PFSK-1 (cell line): ENCODE results near the gene MYH10.

Source experiments
- FOXP2 ChIP-seq: optimal IDR thresholded peaks from 2 replicates; pipeline ENCODE3; 2011; ENCODE audit warnings: borderline replicate concordance, control low read depth, inconsistent platforms; ENCODE audit not compliant: insufficient read depth; ENCODE audit errors: extremely low read length, extremely low read depth
- POLR2AphosphoS5 ChIP-seq: IDR thresholded peaks from 2 replicates; pipeline ENCODE4 v1.6.1; 2012; ENCODE audit warnings: low read depth, mild to moderate bottlenecking, control low read depth, low read length, moderate library complexity
- SIN3A ChIP-seq: IDR thresholded peaks from 2 replicates; pipeline ENCODE4 v1.6.1; 2012; ENCODE audit warnings: mild to moderate bottlenecking, low read length, moderate library complexity, borderline replicate concordance; ENCODE audit not compliant: insufficient read depth
- TAF1 ChIP-seq: IDR thresholded peaks from 2 replicates; pipeline ENCODE4 v1.6.1; 2012; ENCODE audit warnings: low read length, control low read depth, borderline replicate concordance; ENCODE audit not compliant: insufficient read depth
- TF ChIP-seq, protein P1 (sequence below), 2 experiments: IDR thresholded peaks; 2 replicates each; pipeline versions ENCODE4 v1.6.1 to v1.8.0; 2011 to 2012; ENCODE audit warnings: low read depth in 2 of 2, low read length in 2 of 2, control low read depth in 1 of 2, inconsistent platforms in 1 of 2, mild to moderate bottlenecking in 1 of 2, moderate library complexity in 1 of 2; ENCODE audit not compliant: insufficient read depth in 1 of 2

MYH10 gene

DNA sequence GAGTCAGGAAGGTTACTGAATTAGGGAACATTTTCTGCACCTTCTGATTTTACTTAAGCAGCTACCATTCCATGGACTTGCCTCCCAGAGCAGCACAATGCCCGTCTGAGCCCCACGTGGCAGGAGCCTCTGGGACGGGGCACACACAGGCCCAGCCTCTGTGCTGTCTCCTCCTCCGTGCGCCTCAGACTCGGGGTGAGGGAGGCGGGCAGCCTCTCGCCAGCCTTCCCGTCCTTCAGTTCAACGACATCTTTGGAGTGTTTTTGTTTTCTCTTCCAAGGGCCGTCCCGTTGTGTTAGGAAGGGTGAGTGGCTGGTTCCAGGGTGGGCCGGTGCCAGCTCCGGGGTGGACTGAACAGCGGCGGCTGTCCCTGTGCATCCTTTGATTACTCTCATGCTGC is 163.0 kb downstream of the MYH10 start:
- TF ChIP-seq POLR2AphosphoS5: no peak
- no peak for TF ChIP-seq SIN3A

DNA sequence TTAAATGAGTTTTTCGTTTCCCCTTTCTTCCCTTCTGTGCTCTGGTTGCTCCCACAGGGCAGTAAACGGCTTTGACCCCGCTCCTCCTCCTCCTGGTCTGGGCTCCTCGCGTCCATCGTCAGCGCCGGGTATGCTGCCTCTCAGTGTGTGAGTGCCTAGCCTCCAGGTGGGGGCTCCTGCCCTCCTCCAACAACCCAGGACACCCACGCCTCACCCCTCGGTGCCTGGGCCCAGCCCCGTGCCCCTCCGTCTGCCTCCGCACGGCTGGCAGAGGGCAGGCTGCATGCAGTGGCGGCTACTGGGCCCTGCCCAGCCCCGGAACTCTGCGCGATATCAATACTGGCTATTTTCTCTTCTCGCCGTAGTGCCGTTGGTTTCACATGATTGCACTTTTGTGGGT is 163.7 kb downstream of the MYH10 start:
- TF ChIP-seq POLR2AphosphoS5: no peak
- no peak for TF ChIP-seq SIN3A
- TF ChIP-seq, protein P1, sequence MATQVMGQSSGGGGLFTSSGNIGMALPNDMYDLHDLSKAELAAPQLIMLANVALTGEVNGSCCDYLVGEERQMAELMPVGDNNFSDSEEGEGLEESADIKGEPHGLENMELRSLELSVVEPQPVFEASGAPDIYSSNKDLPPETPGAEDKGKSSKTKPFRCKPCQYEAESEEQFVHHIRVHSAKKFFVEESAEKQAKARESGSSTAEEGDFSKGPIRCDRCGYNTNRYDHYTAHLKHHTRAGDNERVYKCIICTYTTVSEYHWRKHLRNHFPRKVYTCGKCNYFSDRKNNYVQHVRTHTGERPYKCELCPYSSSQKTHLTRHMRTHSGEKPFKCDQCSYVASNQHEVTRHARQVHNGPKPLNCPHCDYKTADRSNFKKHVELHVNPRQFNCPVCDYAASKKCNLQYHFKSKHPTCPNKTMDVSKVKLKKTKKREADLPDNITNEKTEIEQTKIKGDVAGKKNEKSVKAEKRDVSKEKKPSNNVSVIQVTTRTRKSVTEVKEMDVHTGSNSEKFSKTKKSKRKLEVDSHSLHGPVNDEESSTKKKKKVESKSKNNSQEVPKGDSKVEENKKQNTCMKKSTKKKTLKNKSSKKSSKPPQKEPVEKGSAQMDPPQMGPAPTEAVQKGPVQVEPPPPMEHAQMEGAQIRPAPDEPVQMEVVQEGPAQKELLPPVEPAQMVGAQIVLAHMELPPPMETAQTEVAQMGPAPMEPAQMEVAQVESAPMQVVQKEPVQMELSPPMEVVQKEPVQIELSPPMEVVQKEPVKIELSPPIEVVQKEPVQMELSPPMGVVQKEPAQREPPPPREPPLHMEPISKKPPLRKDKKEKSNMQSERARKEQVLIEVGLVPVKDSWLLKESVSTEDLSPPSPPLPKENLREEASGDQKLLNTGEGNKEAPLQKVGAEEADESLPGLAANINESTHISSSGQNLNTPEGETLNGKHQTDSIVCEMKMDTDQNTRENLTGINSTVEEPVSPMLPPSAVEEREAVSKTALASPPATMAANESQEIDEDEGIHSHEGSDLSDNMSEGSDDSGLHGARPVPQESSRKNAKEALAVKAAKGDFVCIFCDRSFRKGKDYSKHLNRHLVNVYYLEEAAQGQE (IDR thresholded peaks at IDR 0.05; ENCODE audit: insufficient read depth in 1 of 2, low read depth in 2 of 2, low read length in 2 of 2): no peak
- no peak for TF ChIP-seq FOXP2
- no peak for TF ChIP-seq TAF1

DNA sequence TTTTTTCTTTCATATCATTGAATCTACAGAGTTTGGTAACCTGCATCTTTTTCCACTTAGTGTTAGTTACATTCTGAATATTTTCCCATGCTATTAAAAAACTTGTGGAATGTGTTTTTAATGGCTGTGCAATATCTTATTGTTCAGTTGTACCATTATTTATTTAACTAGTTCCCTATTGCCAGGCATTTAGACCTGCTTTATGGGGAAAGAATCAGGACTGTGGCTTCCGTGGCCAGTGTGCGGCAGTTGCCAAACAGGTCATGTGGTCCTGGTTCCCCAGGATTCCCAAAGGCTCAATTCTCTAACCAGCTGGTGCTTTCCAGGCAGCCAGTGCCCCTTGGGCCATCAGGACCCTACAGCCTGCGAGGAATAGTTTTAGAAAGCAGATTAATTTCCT is 164.1 kb downstream of the MYH10 start:
- TF ChIP-seq SIN3A (no peak), FOXP2 (no peak), TAF1 (no peak), POLR2AphosphoS5 (no peak)
- TF ChIP-seq, protein P1 (IDR thresholded peaks at IDR 0.05; ENCODE audit: insufficient read depth in 1 of 2, low read depth in 2 of 2, low read length in 2 of 2): no peak

DNA sequence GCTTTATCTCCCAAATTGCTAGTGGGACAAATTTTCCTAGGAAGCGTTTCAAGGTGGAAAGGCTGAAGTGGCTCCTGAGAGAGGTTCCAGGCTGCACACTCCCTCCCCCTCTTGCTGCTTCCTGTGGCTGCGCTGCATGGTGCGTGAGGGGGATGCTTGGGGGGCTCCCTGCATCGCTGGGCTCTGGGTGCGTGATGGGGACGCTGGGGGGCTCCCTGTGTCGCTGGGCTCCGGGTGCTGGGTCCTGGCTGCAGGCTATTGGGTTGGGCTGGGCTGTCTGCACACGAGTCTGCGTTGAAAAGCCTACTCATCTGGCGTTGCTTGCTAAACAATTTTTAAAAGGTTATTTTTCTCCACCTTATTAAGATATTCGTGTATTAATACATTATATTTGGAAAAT is 164.8 kb downstream of the MYH10 start:
- no peak for TF ChIP-seq FOXP2
- TF ChIP-seq SIN3A: no peak
- TF ChIP-seq, protein P1 (IDR thresholded peaks at IDR 0.05; ENCODE audit: insufficient read depth in 1 of 2, low read depth in 2 of 2, low read length in 2 of 2): no peak
- TF ChIP-seq TAF1: no peak
- TF ChIP-seq POLR2AphosphoS5: no peak

DNA sequence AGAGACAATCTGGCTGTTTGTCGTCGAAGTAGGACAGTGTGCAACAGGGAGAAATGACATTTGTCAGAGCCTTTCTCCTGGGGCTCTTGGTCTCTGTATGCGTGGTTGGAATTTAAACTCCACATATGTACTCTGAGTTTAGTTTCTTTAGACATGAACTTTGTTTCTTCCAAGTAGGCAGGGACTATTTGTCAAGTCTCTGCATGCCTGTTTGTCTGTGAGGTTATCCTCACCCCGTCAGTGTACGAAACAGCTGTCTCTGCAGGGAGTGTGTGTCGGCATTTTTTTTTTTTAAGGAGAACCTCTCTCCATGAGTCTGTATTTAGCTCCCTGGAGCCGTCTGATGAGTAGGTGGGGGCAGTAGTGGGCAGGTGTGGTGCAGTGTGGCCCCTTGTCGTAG is 165.2 kb downstream of the MYH10 start:
- TF ChIP-seq, protein P1 (IDR thresholded peaks at IDR 0.05; ENCODE audit: insufficient read depth in 1 of 2, low read depth in 2 of 2, low read length in 2 of 2): no peak
- TF ChIP-seq POLR2AphosphoS5: no peak
- no peak for TF ChIP-seq SIN3A
- TF ChIP-seq TAF1: no peak
- no peak for TF ChIP-seq FOXP2

DNA sequence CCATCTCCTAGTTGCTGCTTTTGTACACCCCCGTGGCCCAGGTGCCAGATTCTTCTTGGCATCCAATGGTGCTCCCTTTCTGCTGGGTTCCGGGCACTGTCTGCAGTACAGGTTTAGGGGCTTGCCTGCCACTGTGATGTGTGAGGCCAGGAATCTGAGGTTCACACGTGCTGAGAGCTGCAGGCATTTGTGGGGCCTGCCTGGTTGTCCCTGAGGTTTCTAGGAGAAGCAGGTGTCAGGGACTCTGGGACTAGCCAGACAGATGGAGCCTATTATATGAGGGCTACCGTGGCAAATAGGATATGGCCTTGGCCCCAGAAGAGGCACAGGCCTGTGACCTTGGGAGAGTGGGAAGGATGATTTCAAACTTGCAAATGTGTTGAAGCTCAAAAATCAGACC is 165.6 kb downstream of the MYH10 start:
- TF ChIP-seq, protein P1 (IDR thresholded peaks at IDR 0.05; ENCODE audit: insufficient read depth in 1 of 2, low read depth in 2 of 2, low read length in 2 of 2): no peak
- no peak for TF ChIP-seq SIN3A
- TF ChIP-seq TAF1: no peak
- TF ChIP-seq FOXP2: no peak
- TF ChIP-seq POLR2AphosphoS5: no peak
